Mammary epithelial cell (primary cell): ENCODE data around the gene IRX4.

Experiments used
- CTCF ChIP-seq, 2 donors: IDR thresholded peaks in 1 of 2; conservative IDR thresholded peaks in 1 of 2; 2 replicates each; pipeline ENCODE4 v1.5.1; 2011 to 2012; ENCODE audit warnings: inconsistent platforms in 2 of 2, low read length in 2 of 2, mild to moderate bottlenecking in 2 of 2, control low read depth in 1 of 2, low read depth in 1 of 2; ENCODE audit not compliant: insufficient read depth in 1 of 2; ENCODE audit errors: extremely low read depth in 1 of 2
- EZH2 ChIP-seq: IDR thresholded peaks from 2 replicates; pipeline ENCODE4 v1.6.1; 2012; ENCODE audit warnings: low read length, inconsistent platforms, borderline replicate concordance

- TF ChIP-seq CTCF (conservative IDR thresholded peaks at IDR 0.05 in 1 of 2, IDR thresholded peaks at IDR 0.05 in 1 of 2; ENCODE audit: extremely low read depth in 1 of 2, insufficient read depth in 1 of 2, low read depth in 1 of 2, low read length in 2 of 2): no peak
- TF ChIP-seq EZH2: no peak
Measured at GRCh38 chr5:1883925-1884677, 1.4 kb upstream of the IRX4 start.
